Tibial artery (tissue), 4 donors: ENCODE data around the gene ITGBL1.

Experiments used
- DNase-seq, 2 donors: peaks; one replicate each; pipeline ENCODE4 v3.0.0-alpha.2; 2019
- H3K27ac ChIP-seq, 2 donors: fragments of 200-600 bp; sonication (generic) in 1 of 2; 1 replicate in 1 of 2; 2 replicates in 1 of 2; pipeline ENCODE4 v1.5.1; 2018 to 2019; ENCODE audit warnings: mild to moderate bottlenecking in 1 of 2
- H3K27me3 ChIP-seq, 2 donors: fragments of 200-600 bp; sonication (generic) in 1 of 2; one replicate each; pipeline versions ENCODE4 v1.5.1 to v1.6.0; 2016 to 2019
- H3K36me3 ChIP-seq, 3 donors: fragments of 200-600 bp; sonication (generic) in 2 of 3; one replicate each; pipeline ENCODE4 v1.5.1; 2016 to 2019; ENCODE audit warnings: mild to moderate bottlenecking in 2 of 3
- H3K4me1 ChIP-seq, 4 donors: fragments of 200-600 bp; sonication (generic) in 2 of 4; 1 replicate in 3 of 4; 2 replicates in 1 of 4; pipeline ENCODE4 v1.5.1; 2016 to 2019
- H3K4me3 ChIP-seq, 2 donors: fragments of 200-600 bp; sonication (generic) in 1 of 2; 1 replicate in 1 of 2; 2 replicates in 1 of 2; pipeline ENCODE4 v1.5.1; 2018 to 2019; ENCODE audit warnings: mild to moderate bottlenecking in 2 of 2
- H3K9me3 ChIP-seq, 3 donors: fragments of 200-600 bp; sonication (generic) in 1 of 3; one replicate each; pipeline ENCODE4 v1.5.1; 2016 to 2019
- CTCF ChIP-seq, 2 experiments: fragments of 200-600 bp in 1 of 2; fragments of 450-650 bp in 1 of 2; IDR thresholded peaks; one replicate each; pipeline ENCODE4 v1.5.1; 2017 to 2019; ENCODE audit warnings: antibody characterized with exemption in 2 of 2, mild to moderate bottlenecking in 1 of 2, moderate library complexity in 1 of 2
- intact Hi-C: fragments of 100-400 bp; cut with DNase I; formaldehyde crosslinking; loops from one replicate; pipeline ENCODE4 v1.15.0; 2023; ENCODE audit warnings: low total_unique reads

The ITGBL1 gene

GRCh38 chr13:101552286-101552685 lies 99.8 kb downstream of the ITGBL1 start:
- peaks cover 0 to 70% (median 14%) of the 10 kb centered on the region in 4 donors for H3K4me1 ChIP-seq
- intact Hi-C loops, result no loop called here
- DNase-seq, result no peak
- peak overlapping the region; percentile 26 to 50 for H3K27ac ChIP-seq
- H3K4me3 ChIP-seq, result no peak overlapping the region
- TF ChIP-seq CTCF (IDR thresholded peaks at IDR 0.05), result no peak
- no peaks in the 10 kb centered on the region for H3K9me3 ChIP-seq
- no peaks in the 10 kb centered on the region for H3K36me3 ChIP-seq
- H3K27me3 ChIP-seq, result no peaks in the 10 kb centered on the region

GRCh38 chr13:101552786-101553185 lies 100.3 kb downstream of the ITGBL1 start:
- TF ChIP-seq CTCF (IDR thresholded peaks at IDR 0.05), result no peak
- intact Hi-C loops, result no loop called here

GRCh38 chr13:101554420-101555125 lies 102.1 kb downstream of the ITGBL1 start:
- no peak overlapping the region for H3K4me3 ChIP-seq
- no peak for DNase-seq
- H3K36me3 ChIP-seq, result no peaks in the 10 kb centered on the region
- H3K4me1 ChIP-seq, result peaks cover 0 to 68% (median 14%) of the 10 kb centered on the region in 4 donors
- no peak for TF ChIP-seq CTCF (IDR thresholded peaks at IDR 0.05)
- H3K9me3 ChIP-seq, result no peaks in the 10 kb centered on the region
- no peaks in the 10 kb centered on the region for H3K27me3 ChIP-seq
- intact Hi-C loops, result no loop called here
- H3K27ac ChIP-seq, result peak overlapping the region; percentile 24 to 28

More at GRCh38 chr13:101552786-101553185, 100.3 kb downstream of the ITGBL1 start:
- no peaks in the 10 kb centered on the region for H3K27me3 ChIP-seq
- no peaks in the 10 kb centered on the region for H3K9me3 ChIP-seq
- H3K36me3 ChIP-seq, result no peaks in the 10 kb centered on the region
- H3K4me3 ChIP-seq, result no peak overlapping the region
- DNase-seq, result no peak
- H3K27ac ChIP-seq, result peak overlapping the region; percentile 26 to 50
- H3K4me1 ChIP-seq, result peaks cover 0 to 66% (median 14%) of the 10 kb centered on the region in 4 donors

GRCh38 chr13:101555610-101556009 lies 103.1 kb downstream of the ITGBL1 start:
- Histone ChIP-seq H3K4me1 (peaks cover 0 to 68% (median 11%) of the 10 kb centered on the region in 4 donors), H3K27ac (peak overlapping the region in 1 of 2 donors; percentile 18), H3K36me3 (no peaks in the 10 kb centered on the region), H3K9me3 (no peaks in the 10 kb centered on the region), H3K4me3 (no peak overlapping the region), H3K27me3 (no peaks in the 10 kb centered on the region)
- intact Hi-C loops, result no loop called here
- no peak for TF ChIP-seq CTCF (IDR thresholded peaks at IDR 0.05)
- no peak for DNase-seq

GRCh38 chr13:101556676-101557123 lies 104.2 kb downstream of the ITGBL1 start:
- DNase-seq, result peak in 1 of 2 donors; percentile 38
- Histone ChIP-seq H3K27ac (peak overlapping the region in 1 of 2 donors; percentile 18), H3K27me3 (no peaks in the 10 kb centered on the region), H3K4me3 (no peak overlapping the region), H3K4me1 (peaks cover 0 to 62% (median 10%) of the 10 kb centered on the region in 4 donors), H3K9me3 (no peaks in the 10 kb centered on the region), H3K36me3 (no peaks in the 10 kb centered on the region)
- intact Hi-C loops, result no loop called here
- TF ChIP-seq CTCF (IDR thresholded peaks at IDR 0.05), result no peak
